Measurements from ENCODE around the gene BIN1.

DNA sequence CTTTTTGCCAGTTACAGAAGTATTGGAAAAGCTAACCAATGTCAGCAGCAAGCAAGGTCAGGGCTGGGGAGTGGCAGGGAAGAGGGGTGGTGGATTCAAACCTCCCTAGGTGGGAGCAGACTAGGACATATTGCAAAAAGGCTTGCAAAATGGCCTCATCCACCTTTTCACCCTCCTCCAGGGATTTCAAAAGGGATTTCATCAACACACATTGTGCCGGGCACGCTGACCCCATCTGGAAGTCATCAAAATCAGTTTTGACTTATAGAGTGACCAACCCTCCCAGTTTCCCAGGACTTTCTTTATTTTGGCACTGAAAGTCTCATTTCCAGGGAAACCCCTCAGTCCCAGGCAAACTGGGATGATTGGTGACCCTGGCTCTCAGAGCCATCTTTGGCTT is 94.7 kb downstream of the BIN1 start:
- TF ChIP-seq, protein P1, sequence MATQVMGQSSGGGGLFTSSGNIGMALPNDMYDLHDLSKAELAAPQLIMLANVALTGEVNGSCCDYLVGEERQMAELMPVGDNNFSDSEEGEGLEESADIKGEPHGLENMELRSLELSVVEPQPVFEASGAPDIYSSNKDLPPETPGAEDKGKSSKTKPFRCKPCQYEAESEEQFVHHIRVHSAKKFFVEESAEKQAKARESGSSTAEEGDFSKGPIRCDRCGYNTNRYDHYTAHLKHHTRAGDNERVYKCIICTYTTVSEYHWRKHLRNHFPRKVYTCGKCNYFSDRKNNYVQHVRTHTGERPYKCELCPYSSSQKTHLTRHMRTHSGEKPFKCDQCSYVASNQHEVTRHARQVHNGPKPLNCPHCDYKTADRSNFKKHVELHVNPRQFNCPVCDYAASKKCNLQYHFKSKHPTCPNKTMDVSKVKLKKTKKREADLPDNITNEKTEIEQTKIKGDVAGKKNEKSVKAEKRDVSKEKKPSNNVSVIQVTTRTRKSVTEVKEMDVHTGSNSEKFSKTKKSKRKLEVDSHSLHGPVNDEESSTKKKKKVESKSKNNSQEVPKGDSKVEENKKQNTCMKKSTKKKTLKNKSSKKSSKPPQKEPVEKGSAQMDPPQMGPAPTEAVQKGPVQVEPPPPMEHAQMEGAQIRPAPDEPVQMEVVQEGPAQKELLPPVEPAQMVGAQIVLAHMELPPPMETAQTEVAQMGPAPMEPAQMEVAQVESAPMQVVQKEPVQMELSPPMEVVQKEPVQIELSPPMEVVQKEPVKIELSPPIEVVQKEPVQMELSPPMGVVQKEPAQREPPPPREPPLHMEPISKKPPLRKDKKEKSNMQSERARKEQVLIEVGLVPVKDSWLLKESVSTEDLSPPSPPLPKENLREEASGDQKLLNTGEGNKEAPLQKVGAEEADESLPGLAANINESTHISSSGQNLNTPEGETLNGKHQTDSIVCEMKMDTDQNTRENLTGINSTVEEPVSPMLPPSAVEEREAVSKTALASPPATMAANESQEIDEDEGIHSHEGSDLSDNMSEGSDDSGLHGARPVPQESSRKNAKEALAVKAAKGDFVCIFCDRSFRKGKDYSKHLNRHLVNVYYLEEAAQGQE (IDR thresholded peaks at IDR 0.05; ENCODE audit: insufficient read depth in 1 of 2, low read depth in 2 of 2, low read length in 2 of 2): no peak
- TF ChIP-seq TAF1 (IDR thresholded peaks at IDR 0.05; ENCODE audit: borderline replicate concordance, insufficient read depth, low read length): no peak
- TF ChIP-seq POLR2AphosphoS5 (IDR thresholded peaks at IDR 0.05; ENCODE audit: low read depth, low read length): no peak
- no peak for TF ChIP-seq SIN3A (IDR thresholded peaks at IDR 0.05; ENCODE audit: borderline replicate concordance, insufficient read depth, low read length)
- no peak for TF ChIP-seq FOXP2 (optimal IDR thresholded peaks at IDR 0.05; ENCODE audit: borderline replicate concordance, extremely low read depth, extremely low read length, insufficient read depth)

Measured in PFSK-1 (cell line).